Adrenal gland (tissue), 12 donors: ENCODE measurements around the gene SMIM14. TPM values are rescaled to one million over a fixed set of nuclear protein-coding genes. Genes with fewer than 3 reads are reported as not detected.
"Not testable (repeated sequence)": the region's sequence is repeated elsewhere in the genome, so short reads cannot be mapped to it uniquely, and the experiment has no call there.

Source experiments
- DNase-seq, 7 donors: peaks; one replicate each; pipeline ENCODE4 v3.0.0-alpha.2; 2019 to 2020
- H3K27ac ChIP-seq, 5 donors: fragments of 200-600 bp; sonication (generic) in 4 of 5; 1 replicate in 3 of 5; 2 replicates in 2 of 5; pipeline versions ENCODE4 v1.5.1 to v1.8.0; 2016 to 2020; ENCODE audit warnings: mild to moderate bottlenecking in 1 of 5
- H3K27me3 ChIP-seq: fragments of 200-600 bp; 2 replicates; pipeline ENCODE4 v1.8.0; 2021
- H3K36me3 ChIP-seq, 2 donors: fragments of 200-600 bp; replicated peaks in 1 of 2; 1 replicate in 1 of 2; 2 replicates in 1 of 2; pipeline versions ENCODE4 v1.5.1 to v1.8.0; 2018 to 2022
- H3K4me1 ChIP-seq, 2 donors: fragments of 200-600 bp; replicated peaks in 1 of 2; 1 replicate in 1 of 2; 2 replicates in 1 of 2; pipeline versions ENCODE4 v1.5.1 to v1.8.0; 2018 to 2021
- H3K4me3 ChIP-seq, 4 donors: fragments of 200-600 bp; sonication (generic) in 3 of 4; one replicate each; pipeline ENCODE4 v1.5.1; 2016 to 2018
- H3K9me3 ChIP-seq, 3 donors: fragments of 200-600 bp; sonication (generic) in 1 of 3; replicated peaks in 1 of 3; 1 replicate in 2 of 3; 2 replicates in 1 of 3; pipeline versions ENCODE4 v1.5.1 to v1.8.0; 2016 to 2021
- POLR2A ChIP-seq, 2 donors: fragments of 450-650 bp; IDR thresholded peaks; one replicate each; pipeline ENCODE4 v1.6.1; 2017; ENCODE audit warnings: antibody characterized with exemption in 2 of 2, mild to moderate bottlenecking in 2 of 2, moderate library complexity in 1 of 2
- WGBS, 4 donors: extraction: QIAGEN DNeasy Blood & Tissue Kit in 2 of 4; methylation state at CpG; one replicate each; pipeline versions ENCODE4 v1.1.5 to v1.1.7; 2013 to 2017; 5-methylcytosine and 5-hydroxymethylcytosine counted together
- intact Hi-C, 2 donors: fragments of 100-400 bp; cut with DNase I; formaldehyde crosslinking; loops; one replicate each; pipeline versions ENCODE4 v1.14.1 to v1.15.0; 2022 to 2023
- polyA plus RNA-seq, 3 donors: library from polyadenylated mRNA; stranded (reverse); fragments of 200-250 nt in 2 of 3; fragments of 350-450 nt in 1 of 3; fragmentation: Illumina TruSeq in 1 of 3; extraction: RNeasy Lipid Tissue Mini Kit (QIAGEN cat#74804) in 1 of 3; gene quantifications; one replicate each; pipeline ENCODE4 v1.2.3, GENCODE V29; 2013 to 2014
- total RNA-seq, 9 donors: library from RNA; depleted of rRNA in 4 of 9; stranded (reverse); fragments of >200 nt in 4 of 9; fragments of 120-200 nt in 1 of 9; fragmentation: NEBNext Ultra II Directional in 1 of 9; extraction: Animal tissue kit (Norgen Biotek cat#: 25700) in 1 of 9; gene quantifications; one replicate each; pipeline versions ENCODE4 v1.1.0 to v1.2.4, GENCODE V29; 2013 to 2023
- TF ChIP-seq, protein P1 (sequence below), 6 experiments: fragments of 450-650 bp in 4 of 6; fragments of 200-600 bp in 2 of 6; sonication (generic) in 1 of 6; IDR thresholded peaks; 1 replicate in 5 of 6; 2 replicates in 1 of 6; pipeline versions ENCODE4 v1.5.1 to v1.8.0; 2016 to 2021; ENCODE audit warnings: antibody characterized with exemption in 6 of 6, mild to moderate bottlenecking in 2 of 6, moderate library complexity in 1 of 6
- donor health status: healthy with polysubstance abuse.
- donor health status: Bipolar disorder and iron deficiency.
- donor health status: DM: yes; HTN: yes; CAD: no.
- donor health status: DM: no; HTN: no; CAD: no.
- donor health status: DM: no; HTN: no; CAD: no.
- donor health status: DM: yes; HTN: yes; CAD: no.

SMIM14 gene
- total and polyA plus RNA-seq, 12 donors, result 24.1 to 160 (median 119) TPM

DNA sequence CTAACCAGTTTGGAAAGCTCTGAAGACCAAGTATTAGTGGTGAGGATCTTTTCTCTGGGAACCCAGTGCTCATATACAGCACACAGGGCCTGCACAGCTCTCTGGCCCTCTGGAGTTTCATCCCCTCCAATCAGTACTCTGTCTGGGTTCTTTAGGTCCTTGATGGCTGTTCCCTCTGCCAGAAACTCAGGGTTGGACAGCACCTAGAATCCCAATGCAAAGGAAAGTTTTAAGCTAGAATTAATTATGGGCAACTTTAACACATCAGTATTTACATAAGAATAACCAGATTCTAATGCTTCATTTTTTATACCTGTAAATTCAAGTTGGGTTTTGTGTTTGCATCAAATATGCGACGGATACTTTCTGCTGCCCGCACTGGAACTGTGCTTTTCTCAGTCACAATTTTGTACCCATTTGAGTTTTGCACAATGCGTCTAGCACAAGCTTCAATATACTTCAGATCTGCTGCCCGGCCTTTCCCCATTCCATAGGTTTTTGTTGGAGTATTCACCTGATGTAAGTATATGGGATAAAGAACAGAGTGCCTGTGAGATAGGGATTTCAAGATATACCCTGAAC lies 128.2 kb downstream of the SMIM14 start:
- peaks cover 0 to 15% of the 10 kb centered on the region in 2 donors for H3K4me1 ChIP-seq
- DNase-seq, result no peak
- no peaks in the 10 kb centered on the region for H3K9me3 ChIP-seq
- TF ChIP-seq POLR2A (IDR thresholded peaks at IDR 0.05), result no peak
- TF ChIP-seq, protein P1, sequence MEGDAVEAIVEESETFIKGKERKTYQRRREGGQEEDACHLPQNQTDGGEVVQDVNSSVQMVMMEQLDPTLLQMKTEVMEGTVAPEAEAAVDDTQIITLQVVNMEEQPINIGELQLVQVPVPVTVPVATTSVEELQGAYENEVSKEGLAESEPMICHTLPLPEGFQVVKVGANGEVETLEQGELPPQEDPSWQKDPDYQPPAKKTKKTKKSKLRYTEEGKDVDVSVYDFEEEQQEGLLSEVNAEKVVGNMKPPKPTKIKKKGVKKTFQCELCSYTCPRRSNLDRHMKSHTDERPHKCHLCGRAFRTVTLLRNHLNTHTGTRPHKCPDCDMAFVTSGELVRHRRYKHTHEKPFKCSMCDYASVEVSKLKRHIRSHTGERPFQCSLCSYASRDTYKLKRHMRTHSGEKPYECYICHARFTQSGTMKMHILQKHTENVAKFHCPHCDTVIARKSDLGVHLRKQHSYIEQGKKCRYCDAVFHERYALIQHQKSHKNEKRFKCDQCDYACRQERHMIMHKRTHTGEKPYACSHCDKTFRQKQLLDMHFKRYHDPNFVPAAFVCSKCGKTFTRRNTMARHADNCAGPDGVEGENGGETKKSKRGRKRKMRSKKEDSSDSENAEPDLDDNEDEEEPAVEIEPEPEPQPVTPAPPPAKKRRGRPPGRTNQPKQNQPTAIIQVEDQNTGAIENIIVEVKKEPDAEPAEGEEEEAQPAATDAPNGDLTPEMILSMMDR (IDR thresholded peaks at IDR 0.05), result no peak
- no peak overlapping the region for H3K4me3 ChIP-seq
- no peak overlapping the region for H3K27ac ChIP-seq
- H3K36me3 ChIP-seq, result peaks cover 0 to 74% of the 10 kb centered on the region in 2 donors
- H3K27me3 ChIP-seq, result no peaks in the 10 kb centered on the region
- intact Hi-C loops, result no loop called here
- 95 to 98% (median 96%) methylated on average over 5 of the region's 5 CpGs for WGBS, 4 donors

DNA sequence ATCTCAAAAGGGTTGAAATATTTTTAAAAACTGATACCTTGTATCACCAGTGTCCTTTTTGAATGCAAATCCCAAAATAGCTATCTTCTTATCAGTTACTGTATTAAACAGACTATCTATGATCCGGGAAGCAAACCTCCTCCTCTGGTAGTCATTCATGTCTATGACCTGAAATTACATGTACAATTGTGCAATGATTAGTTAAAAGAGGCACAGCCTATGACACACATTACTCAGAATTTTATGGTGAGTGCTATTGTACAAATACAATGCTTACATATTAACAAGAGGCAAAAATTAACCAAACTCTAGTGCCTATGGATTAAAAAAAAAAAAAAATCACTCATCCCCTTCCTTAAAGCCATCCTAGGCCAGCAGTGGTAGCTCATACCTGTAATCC lies 133.1 kb downstream of the SMIM14 start:
- TF ChIP-seq POLR2A (IDR thresholded peaks at IDR 0.05), result no peak
- TF ChIP-seq, protein P1 (IDR thresholded peaks at IDR 0.05), result no peak
- Histone ChIP-seq H3K4me1 (peaks cover 0 to 12% of the 10 kb centered on the region in 2 donors), H3K27me3 (no peaks in the 10 kb centered on the region), H3K27ac (peak overlapping the region in 1 of 5 donors; percentile 42), H3K36me3 (peaks cover 0 to 91% of the 10 kb centered on the region in 2 donors), H3K9me3 (no peaks in the 10 kb centered on the region), H3K4me3 (no peak overlapping the region)
- WGBS, 4 donors, result 21 to 51% (median 41%) methylated on average over 1 of the region's 1 CpG
- intact Hi-C loops, result no loop called here
- no peak for DNase-seq

DNA sequence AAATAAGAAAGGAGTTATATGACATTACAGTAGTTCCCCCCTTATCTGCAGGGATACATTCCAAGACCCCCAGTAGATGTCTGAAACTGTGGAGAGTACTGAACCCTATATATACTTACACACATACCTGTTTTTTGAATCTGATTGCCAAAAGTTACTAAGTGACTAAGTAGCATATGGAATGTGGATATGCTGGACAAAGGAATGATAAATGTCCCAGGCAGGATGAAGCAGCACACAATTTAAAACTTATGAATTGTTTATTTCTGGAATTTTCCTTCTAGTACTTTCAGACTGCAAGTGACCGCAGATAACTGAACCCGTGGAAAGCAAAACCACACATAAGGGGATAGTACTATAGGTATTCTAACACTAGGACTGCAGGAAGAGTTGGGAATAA lies 134.1 kb downstream of the SMIM14 start:
- H3K9me3 ChIP-seq, result no peaks in the 10 kb centered on the region
- 96 to 100% (median 97%) methylated on average over 2 of the region's 2 CpGs for WGBS, 4 donors
- H3K36me3 ChIP-seq, result peaks cover 0 to 91% of the 10 kb centered on the region in 2 donors
- DNase-seq, result no peak
- H3K27ac ChIP-seq, result no peak overlapping the region
- no peak overlapping the region for H3K4me3 ChIP-seq
- TF ChIP-seq POLR2A (IDR thresholded peaks at IDR 0.05), result no peak
- intact Hi-C loops, result no loop called here
- H3K4me1 ChIP-seq, result peaks cover 0 to 12% of the 10 kb centered on the region in 2 donors
- H3K27me3 ChIP-seq, result no peaks in the 10 kb centered on the region

DNA sequence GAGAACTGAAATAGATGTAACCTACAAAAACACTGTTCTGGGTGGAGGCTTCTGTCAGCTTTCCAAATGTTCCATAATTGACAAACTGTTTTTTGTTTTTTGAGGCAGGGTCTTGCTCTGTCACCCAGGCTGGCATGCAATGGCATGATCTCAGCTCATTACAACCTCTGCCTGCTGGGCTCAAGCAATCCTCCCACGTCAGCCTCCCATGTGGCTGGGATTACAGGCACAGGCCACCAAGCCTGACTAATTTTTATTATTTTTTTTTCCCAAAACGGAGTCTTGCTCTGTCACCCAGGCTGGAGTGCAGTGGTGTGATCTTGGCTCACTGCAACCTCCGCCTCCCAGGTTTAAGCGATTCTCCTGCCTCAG lies 136.0 kb downstream of the SMIM14 start:
- intact Hi-C loops, H3K4me3 ChIP-seq, DNase-seq, H3K9me3 ChIP-seq, H3K27me3 ChIP-seq: not testable (repeated sequence)
- H3K36me3 ChIP-seq, result peaks cover 0 to 83% of the 10 kb centered on the region in 2 donors
- H3K27ac ChIP-seq, result peak overlapping the region in 4 of 5 donors; percentile 34 to 77 (median 64)
- WGBS, 4 donors, result 84 to 88% (median 86%) methylated on average over 2 to 4 of the region's 4 CpGs
- peaks cover 0 to 12% of the 10 kb centered on the region in 2 donors for H3K4me1 ChIP-seq

DNA sequence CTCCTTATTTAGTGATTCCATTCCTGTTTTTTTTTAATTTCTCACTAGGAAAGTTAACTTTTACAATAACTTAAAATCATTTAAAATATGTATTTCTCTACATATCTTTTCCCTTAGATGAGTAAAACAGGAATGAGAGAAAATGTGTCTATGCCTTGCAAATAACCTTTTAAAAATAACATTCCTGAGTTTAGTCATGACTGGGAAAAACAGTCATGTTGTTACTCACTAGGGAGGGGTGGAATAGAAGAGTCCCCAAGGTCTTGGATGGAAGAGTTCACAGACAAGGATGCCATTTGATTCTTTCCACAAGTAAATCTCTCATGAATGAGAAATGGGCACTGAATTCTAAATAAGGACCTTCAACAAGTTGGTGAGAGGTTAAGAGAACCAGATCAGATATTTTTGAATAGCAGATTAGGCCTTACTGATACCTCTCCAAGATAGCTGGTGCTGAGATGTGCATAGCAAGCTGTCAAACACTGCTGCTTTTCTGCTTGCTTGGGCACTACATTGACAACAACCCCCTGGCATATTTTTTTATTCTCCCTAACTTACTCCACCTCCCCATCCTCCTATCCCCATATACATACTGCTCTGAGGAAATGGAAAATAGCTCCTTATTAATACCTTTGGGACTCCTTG lies 136.5 kb downstream of the SMIM14 start:
- no peaks in the 10 kb centered on the region for H3K9me3 ChIP-seq
- peaks cover 0 to 12% of the 10 kb centered on the region in 2 donors for H3K4me1 ChIP-seq
- peaks cover 0 to 78% of the 10 kb centered on the region in 2 donors for H3K36me3 ChIP-seq
- no peak overlapping the region for H3K4me3 ChIP-seq
- peak overlapping the region; percentile 34 to 77 (median 65) for H3K27ac ChIP-seq
- H3K27me3 ChIP-seq, result no peaks in the 10 kb centered on the region
- DNase-seq, result peak in 1 of 7 donors; percentile 49
- peak in 1 of 2 donors; percentile 24 for TF ChIP-seq POLR2A (IDR thresholded peaks at IDR 0.05)
- TF ChIP-seq, protein P1 (IDR thresholded peaks at IDR 0.05), result no peak
- intact Hi-C loops, result no loop called here
